CD4-positive, CD25-positive, alpha-beta regulatory T cell (primary cell): Measurements from ENCODE around the gene ZFYVE21. TPM values are rescaled to one million over a fixed set of nuclear protein-coding genes. Genes with fewer than 3 reads are reported as not detected.

Experiments
- ATAC-seq, 2 donors: fragments of 150-1000 bp; cut with Tn5 transposase; one replicate each; pipeline ENCODE4 v1.10.0; 2021; ENCODE audit warnings: low read depth in 2 of 2, moderate number of reproducible peaks in 2 of 2, moderate library complexity in 1 of 2
- DNase-seq, 3 donors: peaks; one replicate each; pipeline versions ENCODE4 v3.0.0 to v3.0.0-alpha.2; 2012 to 2022; ENCODE audit warnings: mixed read lengths in 1 of 3
- H3K27ac ChIP-seq: one replicate; pipeline ENCODE4 v1.7.0; 2013; ENCODE audit warnings: mild to moderate bottlenecking, low read length; ENCODE audit not compliant: insufficient read depth, poor library complexity, severe bottlenecking
- H3K27me3 ChIP-seq: one replicate; pipeline ENCODE4 v1.7.0; 2013; ENCODE audit warnings: low read length; ENCODE audit not compliant: control insufficient read depth, insufficient read depth
- H3K36me3 ChIP-seq: one replicate; pipeline ENCODE4 v1.7.0; 2013; ENCODE audit warnings: mild to moderate bottlenecking, low read length, moderate library complexity; ENCODE audit not compliant: control insufficient read depth, insufficient read depth
- H3K4me1 ChIP-seq: 2 replicates; pipeline ENCODE4 v1.7.0; 2013; ENCODE audit warnings: mild to moderate bottlenecking, low read length; ENCODE audit not compliant: insufficient read depth, control insufficient read depth, poor library complexity, severe bottlenecking
- H3K4me3 ChIP-seq: one replicate; pipeline ENCODE4 v1.7.0; 2013; ENCODE audit warnings: low read depth, mild to moderate bottlenecking, low read length, moderate library complexity
- H3K9me3 ChIP-seq, 2 experiments: 1 replicate in 1 of 2; 2 replicates in 1 of 2; pipeline ENCODE4 v1.7.0; 2013; ENCODE audit warnings: low read length in 2 of 2, mild to moderate bottlenecking in 1 of 2, moderate library complexity in 1 of 2; ENCODE audit not compliant: control insufficient read depth in 2 of 2
- H3K27ac Mint-ChIP-seq, 3 donors: one replicate each; pipeline ENCODE4 v1.8.0; 2020 to 2022; ENCODE audit warnings: mild to moderate bottlenecking in 3 of 3, mixed read lengths in 3 of 3, moderate library complexity in 2 of 3
- H3K27me3 Mint-ChIP-seq: one replicate; pipeline ENCODE4 v1.8.0; 2022; ENCODE audit warnings: mild to moderate bottlenecking, mixed read lengths
- H3K36me3 Mint-ChIP-seq: one replicate; pipeline ENCODE4 v1.8.0; 2020; ENCODE audit warnings: mixed read lengths
- H3K4me1 Mint-ChIP-seq, 4 donors: one replicate each; pipeline ENCODE4 v1.8.0; 2020 to 2022; ENCODE audit warnings: mixed read lengths in 4 of 4, mild to moderate bottlenecking in 1 of 4
- H3K4me3 Mint-ChIP-seq, 4 donors: one replicate each; pipeline ENCODE4 v1.8.0; 2020 to 2022; ENCODE audit warnings: mild to moderate bottlenecking in 4 of 4, mixed read lengths in 4 of 4, moderate library complexity in 3 of 4
- H3K9me3 Mint-ChIP-seq, 7 donors: one replicate each; pipeline ENCODE4 v1.8.0; 2020 to 2022; ENCODE audit warnings: mixed read lengths in 7 of 7, mild to moderate bottlenecking in 3 of 7, moderate library complexity in 2 of 7
- polyA plus RNA-seq, 4 donors: library from polyadenylated mRNA; unstranded; fragments of 300-500 nt; fragmentation: Illumina TruSeq; gene quantifications; one replicate each; pipeline ENCODE4 v1.2.3, GENCODE V29; 2021
- total RNA-seq: library from RNA; stranded (reverse); gene quantifications from one replicate; pipeline ENCODE4 v1.2.3, GENCODE V29; 2022

The ZFYVE21 gene
- total and polyA plus RNA-seq, 5 donors from 2014 or later: 12.1 to 25.0 (median 15.1) TPM

- ATAC-seq: no peak
- no peak for DNase-seq
- Mint-ChIP-seq H3K36me3 (peaks cover 6% of the 10 kb centered on the region), H3K4me3 (peak overlapping the region; percentile 39 to 95 (median 84)), H3K9me3 (peaks cover 0 to 2% (median 0%) of the 10 kb centered on the region in 7 donors), H3K27me3 (no peaks in the 10 kb centered on the region), H3K4me1 (peaks cover 12 to 46% (median 23%) of the 10 kb centered on the region in 4 donors), H3K27ac (peak overlapping the region; percentile 55 to 78 (median 63))
- H3K9me3 ChIP-seq: no peaks in the 10 kb centered on the region
- no peaks in the 10 kb centered on the region for H3K36me3 ChIP-seq
- H3K27me3 ChIP-seq: no peaks in the 10 kb centered on the region
- H3K4me1 ChIP-seq: peaks cover 18% of the 10 kb centered on the region
- peak overlapping the region; percentile 37 for H3K4me3 ChIP-seq
- H3K27ac ChIP-seq: no peak overlapping the region
Measured at GRCh38 chr14:103714063-103714724, 1.4 kb upstream of the ZFYVE21 start.

DNA sequence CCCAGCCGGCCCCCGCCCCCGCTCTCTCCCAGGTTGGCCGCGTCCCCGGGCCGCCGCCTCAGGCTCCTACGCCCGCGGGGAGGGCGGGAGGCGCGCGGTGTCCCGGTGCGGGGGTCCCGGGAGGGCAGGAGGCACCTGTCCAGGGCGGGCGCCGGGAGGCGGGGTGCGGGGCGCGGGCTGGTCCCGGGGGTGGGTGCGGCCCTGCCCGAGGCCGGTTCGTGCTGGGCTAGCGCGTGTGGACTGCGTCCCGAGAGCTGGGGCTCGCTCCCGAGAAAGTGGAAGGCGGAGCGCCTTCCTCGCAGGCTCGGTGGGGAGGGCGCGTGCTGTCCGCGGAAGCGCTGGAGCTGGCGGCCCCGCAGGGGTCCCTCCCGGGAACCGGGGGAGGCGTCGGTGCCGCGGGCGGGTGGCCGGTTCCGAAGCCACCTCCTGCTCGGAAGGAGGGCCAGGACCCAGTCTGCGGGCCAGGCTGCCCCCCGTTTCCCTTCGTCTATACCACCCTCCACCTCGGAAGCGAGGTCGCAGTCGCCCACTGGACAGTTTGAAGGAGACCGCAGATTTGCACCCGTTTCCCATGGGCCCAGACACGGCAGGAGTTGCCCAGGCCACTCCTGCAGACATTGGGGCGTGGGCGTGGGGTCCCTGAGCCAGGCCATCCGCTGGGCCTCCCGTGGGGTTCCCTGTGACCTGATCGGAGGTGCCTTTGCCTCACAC is 636 bp downstream of the ZFYVE21 start:
- Histone ChIP-seq H3K27me3 (no peaks in the 10 kb centered on the region), H3K9me3 (no peaks in the 10 kb centered on the region), H3K4me1 (peaks cover 18% of the 10 kb centered on the region), H3K27ac (no peak overlapping the region), H3K4me3 (no peak overlapping the region), H3K36me3 (no peaks in the 10 kb centered on the region)
- Mint-ChIP-seq H3K4me1 (peaks cover 19 to 57% (median 26%) of the 10 kb centered on the region in 4 donors), H3K27me3 (no peaks in the 10 kb centered on the region), H3K9me3 (peaks cover 0 to 2% (median 0%) of the 10 kb centered on the region in 7 donors), H3K4me3 (peak overlapping the region; percentile 82 to 94 (median 85)), H3K27ac (no peak overlapping the region), H3K36me3 (peaks cover 6% of the 10 kb centered on the region)
- DNase-seq (peak in 2 of 3 donors; percentile 11 to 14), ATAC-seq (no peak)

- Histone ChIP-seq H3K4me3 (peak overlapping the region; percentile 13), H3K27me3 (no peaks in the 10 kb centered on the region), H3K27ac (no peak overlapping the region), H3K9me3 (no peaks in the 10 kb centered on the region), H3K4me1 (peaks cover 18% of the 10 kb centered on the region), H3K36me3 (no peaks in the 10 kb centered on the region)
- Mint-ChIP-seq H3K27me3 (no peaks in the 10 kb centered on the region), H3K36me3 (peaks cover 6% of the 10 kb centered on the region), H3K4me3 (peak overlapping the region; percentile 82 to 94 (median 85)), H3K9me3 (peaks cover 0 to 1% (median 0%) of the 10 kb centered on the region in 7 donors), H3K27ac (peak overlapping the region in 1 of 3 donors; percentile 54), H3K4me1 (peaks cover 19 to 57% (median 26%) of the 10 kb centered on the region in 4 donors)
- DNase-seq: no peak
- ATAC-seq: no peak
Measured at GRCh38 chr14:103716899-103717411, 1.3 kb downstream of the ZFYVE21 start.

DNA sequence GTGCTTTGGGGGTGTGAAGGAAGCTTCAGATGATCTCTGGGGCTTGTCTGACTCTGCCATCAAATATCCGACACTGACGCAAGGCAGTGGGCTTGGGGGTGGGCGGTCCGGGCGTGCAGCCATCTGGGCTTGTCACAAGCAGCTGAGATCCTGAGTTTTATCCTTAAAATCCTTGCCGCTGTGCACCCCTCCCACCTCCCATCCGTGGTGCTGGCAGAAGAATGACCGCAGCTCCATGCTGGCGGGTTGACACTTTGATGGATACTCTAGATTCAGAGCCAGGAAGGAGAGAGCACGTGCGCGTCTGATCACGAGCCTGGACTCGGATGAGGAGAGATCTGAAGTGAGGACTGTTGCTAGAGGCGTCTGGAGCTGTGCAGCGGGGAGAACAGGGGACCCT is 3.0 kb downstream of the ZFYVE21 start:
- peaks cover 0 to 1% (median 0%) of the 10 kb centered on the region in 7 donors for H3K9me3 Mint-ChIP-seq
- no peaks in the 10 kb centered on the region for H3K36me3 ChIP-seq
- DNase-seq: no peak
- H3K27me3 Mint-ChIP-seq: no peaks in the 10 kb centered on the region
- no peak overlapping the region for H3K4me3 ChIP-seq
- peaks cover 18% of the 10 kb centered on the region for H3K4me1 ChIP-seq
- H3K4me3 Mint-ChIP-seq: peak overlapping the region in 3 of 4 donors; percentile 38 to 82 (median 39)
- peaks cover 6% of the 10 kb centered on the region for H3K36me3 Mint-ChIP-seq
- no peaks in the 10 kb centered on the region for H3K9me3 ChIP-seq
- no peak overlapping the region for H3K27ac ChIP-seq
- H3K27ac Mint-ChIP-seq: no peak overlapping the region
- H3K27me3 ChIP-seq: no peaks in the 10 kb centered on the region
- ATAC-seq: no peak
- peaks cover 19 to 49% (median 27%) of the 10 kb centered on the region in 4 donors for H3K4me1 Mint-ChIP-seq

DNA sequence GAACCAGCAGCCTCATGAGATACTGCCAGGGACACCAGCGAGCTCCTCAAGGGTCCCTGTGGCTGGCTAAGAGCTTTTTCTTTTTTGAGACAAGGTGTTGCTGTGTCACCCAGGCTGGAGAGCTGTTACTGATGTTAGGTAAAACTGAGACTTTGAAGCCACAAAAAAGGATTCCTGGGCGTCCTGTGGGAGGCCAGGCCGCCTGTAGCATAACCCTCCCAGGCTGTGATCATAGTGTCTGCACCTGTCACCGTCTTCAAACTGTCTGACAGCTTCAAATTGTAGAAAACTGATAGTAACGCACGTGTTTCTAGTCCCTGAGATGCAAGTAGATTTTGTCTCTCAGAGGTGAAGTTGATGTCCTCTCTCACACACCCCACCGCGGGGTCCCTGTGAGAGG is 4.1 kb downstream of the ZFYVE21 start:
- H3K36me3 ChIP-seq: no peaks in the 10 kb centered on the region
- no peaks in the 10 kb centered on the region for H3K9me3 ChIP-seq
- Mint-ChIP-seq H3K36me3 (peaks cover 6% of the 10 kb centered on the region), H3K4me3 (peak overlapping the region; percentile 15 to 86 (median 54)), H3K9me3 (peaks cover 0 to 1% (median 0%) of the 10 kb centered on the region in 7 donors), H3K27ac (peak overlapping the region in 1 of 3 donors; percentile 35), H3K27me3 (no peaks in the 10 kb centered on the region), H3K4me1 (peaks cover 19 to 43% (median 27%) of the 10 kb centered on the region in 4 donors)
- ATAC-seq (no peak), DNase-seq (no peak)
- H3K27ac ChIP-seq: no peak overlapping the region
- peaks cover 11% of the 10 kb centered on the region for H3K4me1 ChIP-seq
- H3K4me3 ChIP-seq: no peak overlapping the region
- H3K27me3 ChIP-seq: no peaks in the 10 kb centered on the region

- no peaks in the 10 kb centered on the region for H3K27me3 Mint-ChIP-seq
- DNase-seq: no peak
- H3K27me3 ChIP-seq: no peaks in the 10 kb centered on the region
- no peak overlapping the region for H3K4me3 ChIP-seq
- H3K9me3 ChIP-seq: no peaks in the 10 kb centered on the region
- H3K4me1 Mint-ChIP-seq: peaks cover 19 to 38% (median 23%) of the 10 kb centered on the region in 4 donors
- H3K27ac Mint-ChIP-seq: no peak overlapping the region
- peaks cover 0 to 1% (median 0%) of the 10 kb centered on the region in 7 donors for H3K9me3 Mint-ChIP-seq
- no peaks in the 10 kb centered on the region for H3K36me3 ChIP-seq
- peaks cover 6% of the 10 kb centered on the region for H3K4me1 ChIP-seq
- no peak for ATAC-seq
- H3K4me3 Mint-ChIP-seq: no peak overlapping the region
- H3K36me3 Mint-ChIP-seq: peaks cover 6% of the 10 kb centered on the region
- no peak overlapping the region for H3K27ac ChIP-seq
Measured at GRCh38 chr14:103721334-103722120, 5.9 kb downstream of the ZFYVE21 start.

- DNase-seq: no peak
- Histone ChIP-seq H3K27me3 (no peaks in the 10 kb centered on the region), H3K36me3 (peaks cover 4% of the 10 kb centered on the region), H3K27ac (no peak overlapping the region), H3K9me3 (no peaks in the 10 kb centered on the region), H3K4me1 (no peaks in the 10 kb centered on the region), H3K4me3 (no peak overlapping the region)
- Mint-ChIP-seq H3K4me1 (peaks cover 6 to 17% (median 9%) of the 10 kb centered on the region in 4 donors), H3K9me3 (no peaks in the 10 kb centered on the region), H3K27me3 (no peaks in the 10 kb centered on the region), H3K36me3 (peaks cover 3% of the 10 kb centered on the region), H3K4me3 (no peak overlapping the region), H3K27ac (no peak overlapping the region)
- ATAC-seq: no peak
Measured at GRCh38 chr14:103723748-103724081, 8.1 kb downstream of the ZFYVE21 start.
